Thyroid gland (tissue), 4 donors: ENCODE results near the gene LACC1. TPM values are rescaled to one million over a fixed set of nuclear protein-coding genes. Genes with fewer than 3 reads are reported as not detected.

ENCODE experiments used
- DNase-seq, 2 donors: peaks; one replicate each; pipeline ENCODE4 v3.0.0-alpha.2; 2019
- H3K27ac ChIP-seq, 3 donors: fragments of 200-600 bp; sonication (generic); 1 replicate in 2 of 3; 2 replicates in 1 of 3; pipeline ENCODE4 v1.5.1; 2016 to 2019; ENCODE audit warnings: mild to moderate bottlenecking in 1 of 3, moderate library complexity in 1 of 3
- H3K27me3 ChIP-seq: fragments of 200-600 bp; sonication (generic); one replicate; pipeline ENCODE4 v1.5.1; 2019
- H3K36me3 ChIP-seq, 2 donors: fragments of 200-600 bp; sonication (generic); one replicate each; pipeline ENCODE4 v1.5.1; 2016 to 2019
- H3K4me1 ChIP-seq, 2 donors: fragments of 200-600 bp; sonication (generic); one replicate each; pipeline ENCODE4 v1.5.1; 2017 to 2019
- H3K4me3 ChIP-seq, 3 donors: fragments of 200-600 bp; sonication (generic); replicated peaks in 1 of 3; 1 replicate in 2 of 3; 2 replicates in 1 of 3; pipeline ENCODE4 v1.5.1; 2016; ENCODE audit warnings: mild to moderate bottlenecking in 1 of 3
- H3K9me3 ChIP-seq: fragments of 200-600 bp; sonication (generic); one replicate; pipeline ENCODE4 v1.5.1; 2017
- CTCF ChIP-seq, 6 experiments: fragments of 200-600 bp in 3 of 6; fragments of 450-650 bp in 3 of 6; sonication (generic) in 3 of 6; IDR thresholded peaks; one replicate each; pipeline ENCODE4 v1.5.1; 2016 to 2019; ENCODE audit warnings: antibody characterized with exemption in 6 of 6, mild to moderate bottlenecking in 2 of 6, inconsistent platforms in 1 of 6, moderate library complexity in 1 of 6
- POLR2A ChIP-seq, 2 donors: fragments of 450-650 bp; IDR thresholded peaks; one replicate each; pipeline ENCODE4 v1.6.1; 2017; ENCODE audit warnings: antibody characterized with exemption in 2 of 2, mild to moderate bottlenecking in 2 of 2, moderate library complexity in 1 of 2
- whole genome bisulfite sequencing, 2 donors: methylation state at CpG; one replicate each; pipeline ENCODE4 v1.1.5; 2017; 5-methylcytosine and 5-hydroxymethylcytosine counted together
- intact Hi-C: fragments of 100-400 bp; cut with DNase I; formaldehyde crosslinking; loops from one replicate; pipeline ENCODE4 v1.15.1; 2023
- total RNA-seq, 4 donors: library from RNA; depleted of rRNA; stranded (reverse); fragments of >200 nt; gene quantifications; one replicate each; pipeline ENCODE4 v1.2.3, GENCODE V29; 2016

Gene LACC1
- total RNA-seq, 4 donors from 2014 or later: 4.2 to 13.2 (median 4.6) TPM

- TF ChIP-seq CTCF (IDR thresholded peaks at IDR 0.05): no peak
- no peak for TF ChIP-seq POLR2A (IDR thresholded peaks at IDR 0.05)
- WGBS, 2 donors: 96 to 100% methylated on average over 1 of the region's 1 CpG
- H3K9me3 ChIP-seq: no peaks in the 10 kb centered on the region
- intact Hi-C loops: no loop called here
- H3K36me3 ChIP-seq: no peaks in the 10 kb centered on the region
- H3K27me3 ChIP-seq: no peaks in the 10 kb centered on the region
- no peak overlapping the region for H3K4me3 ChIP-seq
- no peaks in the 10 kb centered on the region for H3K4me1 ChIP-seq
- no peak for DNase-seq
- no peak overlapping the region for H3K27ac ChIP-seq
Observed at GRCh38 chr13:43929947-43930346, 50.2 kb downstream of the LACC1 start.

- H3K4me1 ChIP-seq: peaks cover 0 to 10% of the 10 kb centered on the region in 2 donors
- DNase-seq: no peak
- no peak overlapping the region for H3K4me3 ChIP-seq
- H3K36me3 ChIP-seq: no peaks in the 10 kb centered on the region
- TF ChIP-seq POLR2A (IDR thresholded peaks at IDR 0.05) (no peak), CTCF (IDR thresholded peaks at IDR 0.05) (no peak)
- no peak overlapping the region for H3K27ac ChIP-seq
- no peaks in the 10 kb centered on the region for H3K27me3 ChIP-seq
- no peaks in the 10 kb centered on the region for H3K9me3 ChIP-seq
- intact Hi-C loops: no loop called here
- 77 to 83% methylated on average over 2 of the region's 2 CpGs for WGBS, 2 donors
Observed at GRCh38 chr13:43933378-43933777, 53.7 kb downstream of the LACC1 start.

GRCh38 chr13:43934273-43934672, 54.6 kb downstream of the LACC1 start:
- Histone ChIP-seq H3K27me3 (no peaks in the 10 kb centered on the region), H3K4me1 (peaks cover 0 to 13% of the 10 kb centered on the region in 2 donors), H3K9me3 (no peaks in the 10 kb centered on the region), H3K27ac (no peak overlapping the region), H3K4me3 (no peak overlapping the region), H3K36me3 (no peaks in the 10 kb centered on the region)
- DNase-seq: no peak
- intact Hi-C loops: no loop called here
- TF ChIP-seq CTCF (IDR thresholded peaks at IDR 0.05) (no peak), POLR2A (IDR thresholded peaks at IDR 0.05) (no peak)

- intact Hi-C loops: no loop called here
Observed at GRCh38 chr13:43935878-43936277, 56.2 kb downstream of the LACC1 start.

GRCh38 chr13:43936647-43937046, 56.9 kb downstream of the LACC1 start:
- intact Hi-C loops: no loop called here
- H3K9me3 ChIP-seq: no peaks in the 10 kb centered on the region
- H3K27ac ChIP-seq: no peak overlapping the region
- DNase-seq: no peak
- peaks cover 0 to 13% of the 10 kb centered on the region in 2 donors for H3K4me1 ChIP-seq
- no peaks in the 10 kb centered on the region for H3K36me3 ChIP-seq
- 62 to 69% methylated on average over 3 of the region's 3 CpGs for WGBS, 2 donors
- no peak for TF ChIP-seq POLR2A (IDR thresholded peaks at IDR 0.05)
- no peak for TF ChIP-seq CTCF (IDR thresholded peaks at IDR 0.05)
- no peak overlapping the region for H3K4me3 ChIP-seq
- H3K27me3 ChIP-seq: no peaks in the 10 kb centered on the region

More at GRCh38 chr13:43935878-43936277, 56.2 kb downstream of the LACC1 start:
- Histone ChIP-seq H3K36me3 (no peaks in the 10 kb centered on the region), H3K4me1 (peaks cover 0 to 13% of the 10 kb centered on the region in 2 donors), H3K4me3 (no peak overlapping the region), H3K27ac (no peak overlapping the region), H3K9me3 (no peaks in the 10 kb centered on the region), H3K27me3 (no peaks in the 10 kb centered on the region)
- TF ChIP-seq POLR2A (IDR thresholded peaks at IDR 0.05): no peak
- TF ChIP-seq CTCF (IDR thresholded peaks at IDR 0.05): no peak
- 54 to 65% methylated on average over 1 of the region's 1 CpG for WGBS, 2 donors
- no peak for DNase-seq
